Vagina (tissue), 2 donors: ENCODE measurements around the gene RMDN2. TPM values are rescaled to one million over a fixed set of nuclear protein-coding genes. Genes with fewer than 3 reads are reported as not detected.

ENCODE experiments used
- DNase-seq, 2 donors: peaks; one replicate each; pipeline ENCODE4 v3.0.0-alpha.2; 2017; ENCODE audit errors: extremely low spot score in 2 of 2
- H3K27ac ChIP-seq: fragments of 200-600 bp; sonication (generic); one replicate; pipeline ENCODE4 v1.5.1; 2019
- H3K27me3 ChIP-seq: fragments of 200-600 bp; sonication (generic); one replicate; pipeline ENCODE4 v1.5.1; 2019
- H3K36me3 ChIP-seq, 2 donors: fragments of 200-600 bp; sonication (generic); one replicate each; pipeline ENCODE4 v1.5.1; 2017 to 2019
- H3K4me1 ChIP-seq: fragments of 200-600 bp; sonication (generic); one replicate; pipeline ENCODE4 v1.5.1; 2019
- H3K4me3 ChIP-seq, 2 donors: fragments of 200-600 bp; sonication (generic); 1 replicate in 1 of 2; 2 replicates in 1 of 2; pipeline ENCODE4 v1.5.1; 2016 to 2019
- H3K9me3 ChIP-seq: fragments of 200-600 bp; sonication (generic); one replicate; pipeline ENCODE4 v1.5.1; 2019
- POLR2A ChIP-seq, 2 donors: fragments of 450-650 bp; IDR thresholded peaks; one replicate each; pipeline ENCODE4 v1.6.1; 2017; ENCODE audit warnings: antibody characterized with exemption in 2 of 2, mild to moderate bottlenecking in 2 of 2, moderate library complexity in 2 of 2
- POLR2AphosphoS5 ChIP-seq, 2 donors: sonication (generic); formaldehyde crosslinking; IDR thresholded peaks; one replicate each; pipeline ENCODE4 v1.9.0; 2017; ENCODE audit warnings: antibody characterized with exemption in 2 of 2, mild to moderate bottlenecking in 2 of 2, low read depth in 1 of 2; ENCODE audit not compliant: insufficient read depth in 1 of 2
- intact Hi-C: fragments of 100-400 bp; cut with DNase I; formaldehyde crosslinking; loops from one replicate; pipeline ENCODE4 v1.15.1; 2023
- total RNA-seq: library from RNA; depleted of rRNA; stranded (reverse); fragments of >200 nt; gene quantifications from one replicate; pipeline ENCODE4 v1.2.3, GENCODE V29; 2016
- TF ChIP-seq, protein P1 (sequence below), 3 experiments: fragments of 450-650 bp in 2 of 3; fragments of 200-600 bp in 1 of 3; sonication (generic) in 1 of 3; IDR thresholded peaks; one replicate each; pipeline ENCODE4 v1.5.1; 2017 to 2019; ENCODE audit warnings: antibody characterized with exemption in 3 of 3, mild to moderate bottlenecking in 2 of 3, moderate library complexity in 2 of 3

RMDN2 gene
- total RNA-seq, 1 donor from 2014 or later: 5.9 TPM

GRCh38 chr2:37976411-37976810 is 51.3 kb downstream of the RMDN2 start:
- Histone ChIP-seq H3K36me3 (no peaks in the 10 kb centered on the region), H3K27ac (no peak overlapping the region), H3K9me3 (no peaks in the 10 kb centered on the region), H3K27me3 (no peaks in the 10 kb centered on the region), H3K4me3 (no peak overlapping the region), H3K4me1 (no peaks in the 10 kb centered on the region)
- DNase-seq: no peak
- intact Hi-C loops: no loop called here
- TF ChIP-seq POLR2AphosphoS5 (IDR thresholded peaks at IDR 0.05; ENCODE audit: insufficient read depth in 1 of 2, low read depth in 1 of 2): no peak
- no peak for TF ChIP-seq POLR2A (IDR thresholded peaks at IDR 0.05)
- TF ChIP-seq, protein P1, sequence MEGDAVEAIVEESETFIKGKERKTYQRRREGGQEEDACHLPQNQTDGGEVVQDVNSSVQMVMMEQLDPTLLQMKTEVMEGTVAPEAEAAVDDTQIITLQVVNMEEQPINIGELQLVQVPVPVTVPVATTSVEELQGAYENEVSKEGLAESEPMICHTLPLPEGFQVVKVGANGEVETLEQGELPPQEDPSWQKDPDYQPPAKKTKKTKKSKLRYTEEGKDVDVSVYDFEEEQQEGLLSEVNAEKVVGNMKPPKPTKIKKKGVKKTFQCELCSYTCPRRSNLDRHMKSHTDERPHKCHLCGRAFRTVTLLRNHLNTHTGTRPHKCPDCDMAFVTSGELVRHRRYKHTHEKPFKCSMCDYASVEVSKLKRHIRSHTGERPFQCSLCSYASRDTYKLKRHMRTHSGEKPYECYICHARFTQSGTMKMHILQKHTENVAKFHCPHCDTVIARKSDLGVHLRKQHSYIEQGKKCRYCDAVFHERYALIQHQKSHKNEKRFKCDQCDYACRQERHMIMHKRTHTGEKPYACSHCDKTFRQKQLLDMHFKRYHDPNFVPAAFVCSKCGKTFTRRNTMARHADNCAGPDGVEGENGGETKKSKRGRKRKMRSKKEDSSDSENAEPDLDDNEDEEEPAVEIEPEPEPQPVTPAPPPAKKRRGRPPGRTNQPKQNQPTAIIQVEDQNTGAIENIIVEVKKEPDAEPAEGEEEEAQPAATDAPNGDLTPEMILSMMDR (IDR thresholded peaks at IDR 0.05): no peak

GRCh38 chr2:37982147-37982582 is 57.1 kb downstream of the RMDN2 start:
- intact Hi-C loops: loop anchor here (2.0 to 10.0 kb wide), 2 partner anchors 93 to 293 kb away; partner anchors contain the start of gene CYP1B1
- Histone ChIP-seq H3K4me3 (no peak overlapping the region), H3K9me3 (no peaks in the 10 kb centered on the region), H3K36me3 (no peaks in the 10 kb centered on the region), H3K27ac (no peak overlapping the region), H3K27me3 (no peaks in the 10 kb centered on the region), H3K4me1 (no peaks in the 10 kb centered on the region)
- no peak for DNase-seq
- TF ChIP-seq POLR2A (IDR thresholded peaks at IDR 0.05) (no peak), POLR2AphosphoS5 (IDR thresholded peaks at IDR 0.05; ENCODE audit: insufficient read depth in 1 of 2, low read depth in 1 of 2) (peak in 1 of 2 donors; percentile 47)
- TF ChIP-seq, protein P1 (IDR thresholded peaks at IDR 0.05): peak; percentile 75 to 83 (median 78)

DNA sequence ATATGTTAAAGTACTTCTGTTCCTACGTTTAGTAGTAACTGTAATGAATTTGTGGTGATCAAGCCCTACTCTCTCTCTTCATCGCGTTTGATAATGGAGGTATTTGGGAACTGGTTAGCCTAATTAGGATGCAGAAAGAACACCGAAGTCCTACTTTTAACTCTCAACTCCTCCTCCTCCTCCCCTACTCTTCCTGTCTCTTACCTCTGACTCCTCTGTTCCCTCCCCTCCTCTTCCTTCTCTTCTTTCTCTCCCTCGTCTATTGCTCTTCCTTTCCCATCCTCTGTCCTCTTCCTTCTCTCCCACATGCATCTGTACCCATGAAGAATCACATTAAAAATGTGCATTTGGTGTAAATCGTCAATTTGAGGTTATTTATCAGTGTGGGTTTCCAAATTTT is 57.8 kb downstream of the RMDN2 start:
- intact Hi-C loops: loop anchor here (2.0 to 10.0 kb wide), 2 partner anchors 92 to 292 kb away; partner anchors contain the start of gene CYP1B1
- Histone ChIP-seq H3K4me1 (no peaks in the 10 kb centered on the region), H3K4me3 (no peak overlapping the region), H3K27ac (no peak overlapping the region), H3K36me3 (no peaks in the 10 kb centered on the region), H3K9me3 (no peaks in the 10 kb centered on the region), H3K27me3 (no peaks in the 10 kb centered on the region)
- TF ChIP-seq POLR2AphosphoS5 (IDR thresholded peaks at IDR 0.05; ENCODE audit: insufficient read depth in 1 of 2, low read depth in 1 of 2): no peak
- TF ChIP-seq POLR2A (IDR thresholded peaks at IDR 0.05): no peak
- TF ChIP-seq, protein P1 (IDR thresholded peaks at IDR 0.05): no peak
- DNase-seq: no peak

- DNase-seq: no peak
- intact Hi-C loops: loop anchor here (2.0 to 10.0 kb wide), 2 partner anchors 91 to 291 kb away; partner anchors contain the start of gene CYP1B1
- no peak overlapping the region for H3K27ac ChIP-seq
- no peaks in the 10 kb centered on the region for H3K9me3 ChIP-seq
- no peak overlapping the region for H3K4me3 ChIP-seq
- H3K36me3 ChIP-seq: no peaks in the 10 kb centered on the region
- no peaks in the 10 kb centered on the region for H3K4me1 ChIP-seq
- H3K27me3 ChIP-seq: no peaks in the 10 kb centered on the region
- no peak for TF ChIP-seq POLR2AphosphoS5 (IDR thresholded peaks at IDR 0.05; ENCODE audit: insufficient read depth in 1 of 2, low read depth in 1 of 2)
- TF ChIP-seq POLR2A (IDR thresholded peaks at IDR 0.05): no peak
- TF ChIP-seq, protein P1 (IDR thresholded peaks at IDR 0.05): no peak
Observed at GRCh38 chr2:37983719-37984118, 58.6 kb downstream of the RMDN2 start.

- Histone ChIP-seq H3K27me3 (no peaks in the 10 kb centered on the region), H3K4me3 (no peak overlapping the region), H3K36me3 (no peaks in the 10 kb centered on the region), H3K4me1 (no peaks in the 10 kb centered on the region), H3K9me3 (no peaks in the 10 kb centered on the region), H3K27ac (no peak overlapping the region)
- TF ChIP-seq POLR2A (IDR thresholded peaks at IDR 0.05) (no peak), POLR2AphosphoS5 (IDR thresholded peaks at IDR 0.05; ENCODE audit: insufficient read depth in 1 of 2, low read depth in 1 of 2) (no peak)
- TF ChIP-seq, protein P1 (IDR thresholded peaks at IDR 0.05): no peak
- intact Hi-C loops: loop anchor here (10.0 kb wide), 1 partner anchor 91 kb away; the partner anchor contains the start of gene CYP1B1
- DNase-seq: no peak
Observed at GRCh38 chr2:37984176-37984575, 59.1 kb downstream of the RMDN2 start.
